Body of pancreas (tissue), 4 donors: ENCODE results near the gene SLC45A3. TPM values are rescaled to one million over a fixed set of nuclear protein-coding genes. Genes with fewer than 3 reads are reported as not detected.

Experiments used
- ATAC-seq: fragments of 150-250 bp; one replicate; pipeline ENCODE4 v1.9.1; 2016
- DNase-seq, 4 donors: peaks; one replicate each; pipeline ENCODE4 v3.0.0-alpha.2; 2019
- H3K27ac ChIP-seq, 4 donors: fragments of 200-600 bp; sonication (generic); 1 replicate in 3 of 4; 2 replicates in 1 of 4; pipeline versions ENCODE4 v1.5.1 to v1.6.1; 2016 to 2019; ENCODE audit warnings: mild to moderate bottlenecking in 1 of 4, mixed read lengths in 1 of 4, moderate library complexity in 1 of 4
- H3K27me3 ChIP-seq, 2 donors: fragments of 200-600 bp; sonication (generic); one replicate each; pipeline ENCODE4 v1.6.0; 2016; ENCODE audit warnings: mild to moderate bottlenecking in 1 of 2
- H3K36me3 ChIP-seq, 2 donors: fragments of 200-600 bp; sonication (generic); replicated peaks in 1 of 2; 2 replicates each; pipeline ENCODE4 v1.5.1; 2016; ENCODE audit warnings: low read depth in 2 of 2; ENCODE audit not compliant: insufficient read depth in 1 of 2
- H3K4me1 ChIP-seq: fragments of 200-600 bp; sonication (generic); one replicate; pipeline ENCODE4 v1.6.0; 2016
- H3K4me3 ChIP-seq, 2 donors: fragments of 200-600 bp; sonication (generic); 1 replicate in 1 of 2; 2 replicates in 1 of 2; pipeline ENCODE4 v1.5.1; 2016 to 2019
- H3K9me3 ChIP-seq, 3 donors: fragments of 200-600 bp; sonication (generic); 1 replicate in 2 of 3; 2 replicates in 1 of 3; pipeline ENCODE4 v1.5.1; 2016
- POLR2A ChIP-seq, 3 donors: fragments of 450-650 bp; IDR thresholded peaks; one replicate each; pipeline ENCODE4 v1.6.1; 2016; ENCODE audit warnings: antibody characterized with exemption in 3 of 3, mild to moderate bottlenecking in 2 of 3
- WGBS, 2 donors: methylation state at CpG; one replicate each; pipeline ENCODE4 v1.1.5; 2017; 5-methylcytosine and 5-hydroxymethylcytosine counted together
- intact Hi-C: fragments of 100-400 bp; cut with DNase I; formaldehyde crosslinking; loops from one replicate; pipeline ENCODE4 v1.15.1; 2023
- total RNA-seq, 2 donors: library from RNA; depleted of rRNA; stranded (reverse); fragments of >200 nt; gene quantifications; one replicate each; pipeline ENCODE4 v1.1.0, GENCODE V29; 2016
- TF ChIP-seq, protein P1 (sequence below), 7 experiments: fragments of 450-650 bp in 4 of 7; fragments of 200-600 bp in 3 of 7; sonication (generic) in 3 of 7; IDR thresholded peaks; one replicate each; pipeline ENCODE4 v1.5.1; 2016 to 2019; ENCODE audit warnings: antibody characterized with exemption in 7 of 7

Gene SLC45A3
- total RNA-seq, 2 donors from 2014 or later, result 1.3 to 1.6 TPM

DNA sequence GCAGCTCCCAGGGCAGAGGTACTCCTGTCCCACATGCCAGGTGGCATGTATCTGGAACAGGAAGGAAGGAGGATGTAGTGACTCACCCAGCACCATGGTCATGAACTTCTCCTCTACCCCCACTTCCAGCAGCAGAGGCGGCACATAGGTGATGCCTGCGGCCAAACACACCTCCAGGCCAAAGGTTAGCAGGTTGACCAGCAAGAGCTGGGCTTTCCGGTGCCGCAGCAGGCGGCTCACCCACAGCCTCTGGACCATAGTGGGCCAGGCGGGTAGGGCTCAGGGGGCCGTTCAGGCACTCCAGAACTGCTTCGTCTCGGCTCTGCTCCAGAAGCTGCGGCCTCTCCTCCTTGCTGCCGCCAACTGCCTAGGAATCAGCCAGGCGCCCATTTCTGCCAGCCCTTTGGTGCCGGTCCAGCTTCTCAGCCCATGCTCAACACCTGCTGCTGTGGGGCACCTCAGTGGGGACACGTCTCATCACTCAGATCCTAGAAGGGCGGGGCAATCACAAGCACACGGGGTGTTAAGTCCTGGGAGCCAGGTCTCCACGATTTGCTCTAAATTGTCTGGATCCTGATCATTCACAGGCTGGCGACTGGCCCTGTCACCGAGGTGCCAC, 15.8 kb downstream of the SLC45A3 start:
- Histone ChIP-seq H3K27ac (peak overlapping the region in 2 of 4 donors; percentile 29 to 49), H3K4me3 (no peak overlapping the region), H3K36me3 (no peaks in the 10 kb centered on the region), H3K9me3 (no peaks in the 10 kb centered on the region), H3K27me3 (no peaks in the 10 kb centered on the region), H3K4me1 (peaks cover 6% of the 10 kb centered on the region)
- DNase-seq (peak in 3 of 4 donors; percentile 27 to 35 (median 30)), ATAC-seq (peak; percentile 6)
- TF ChIP-seq, protein P1, sequence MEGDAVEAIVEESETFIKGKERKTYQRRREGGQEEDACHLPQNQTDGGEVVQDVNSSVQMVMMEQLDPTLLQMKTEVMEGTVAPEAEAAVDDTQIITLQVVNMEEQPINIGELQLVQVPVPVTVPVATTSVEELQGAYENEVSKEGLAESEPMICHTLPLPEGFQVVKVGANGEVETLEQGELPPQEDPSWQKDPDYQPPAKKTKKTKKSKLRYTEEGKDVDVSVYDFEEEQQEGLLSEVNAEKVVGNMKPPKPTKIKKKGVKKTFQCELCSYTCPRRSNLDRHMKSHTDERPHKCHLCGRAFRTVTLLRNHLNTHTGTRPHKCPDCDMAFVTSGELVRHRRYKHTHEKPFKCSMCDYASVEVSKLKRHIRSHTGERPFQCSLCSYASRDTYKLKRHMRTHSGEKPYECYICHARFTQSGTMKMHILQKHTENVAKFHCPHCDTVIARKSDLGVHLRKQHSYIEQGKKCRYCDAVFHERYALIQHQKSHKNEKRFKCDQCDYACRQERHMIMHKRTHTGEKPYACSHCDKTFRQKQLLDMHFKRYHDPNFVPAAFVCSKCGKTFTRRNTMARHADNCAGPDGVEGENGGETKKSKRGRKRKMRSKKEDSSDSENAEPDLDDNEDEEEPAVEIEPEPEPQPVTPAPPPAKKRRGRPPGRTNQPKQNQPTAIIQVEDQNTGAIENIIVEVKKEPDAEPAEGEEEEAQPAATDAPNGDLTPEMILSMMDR (IDR thresholded peaks at IDR 0.05), result no peak
- no peak for TF ChIP-seq POLR2A (IDR thresholded peaks at IDR 0.05)
- intact Hi-C loops, result loop anchor here (5.0 to 10.0 kb wide), 2 partner anchors 38 to 310 kb away; no protein-coding TSS in a partner anchor
- 61% methylated on average over 19 of the region's 19 CpGs; no CpG with 5 or more reads in 1 of the 2 donors for WGBS, 2 donors

DNA sequence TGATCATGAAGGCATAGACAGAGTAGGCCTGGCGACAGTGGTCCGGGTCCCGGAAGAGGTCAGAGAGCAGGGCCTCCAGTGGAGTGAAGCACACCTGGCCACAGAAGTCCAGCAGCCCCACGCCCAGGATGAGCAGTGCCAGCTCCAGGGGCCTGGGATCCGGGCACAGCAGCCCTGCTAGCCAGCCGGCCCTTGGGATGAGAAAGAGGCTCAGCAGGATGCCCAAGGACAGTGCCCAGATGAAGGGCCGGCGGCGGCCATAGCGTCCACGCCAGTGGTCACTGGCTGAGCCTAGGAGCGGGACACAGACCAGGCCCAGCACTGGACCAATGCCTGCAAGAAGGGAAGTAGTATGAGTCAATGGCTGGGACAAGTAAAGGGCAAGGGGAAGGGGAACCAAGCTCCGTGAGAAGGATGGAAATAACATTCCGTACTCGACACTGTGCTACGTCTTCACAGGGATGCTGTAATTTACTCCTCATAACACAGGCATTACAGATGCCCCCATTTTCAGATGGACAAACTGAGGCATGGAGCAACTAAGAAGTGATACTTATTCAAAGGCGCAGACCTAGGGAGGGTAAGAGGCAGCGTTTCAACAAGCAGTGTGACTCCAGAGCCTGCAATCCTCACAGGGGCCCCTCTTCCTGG, 16.9 kb downstream of the SLC45A3 start:
- H3K36me3 ChIP-seq, result no peaks in the 10 kb centered on the region
- H3K4me3 ChIP-seq, result no peak overlapping the region
- intact Hi-C loops, result loop anchor here (5.0 to 10.0 kb wide), 2 partner anchors 39 to 311 kb away; no protein-coding TSS in a partner anchor
- no peaks in the 10 kb centered on the region for H3K9me3 ChIP-seq
- 81 to 89% methylated on average over 14 to 18 of the region's 18 CpGs for WGBS, 2 donors
- H3K4me1 ChIP-seq, result peaks cover 14% of the 10 kb centered on the region
- no peak for ATAC-seq
- DNase-seq, result peak in 1 of 4 donors; percentile 39
- TF ChIP-seq, protein P1 (IDR thresholded peaks at IDR 0.05), result no peak
- TF ChIP-seq POLR2A (IDR thresholded peaks at IDR 0.05), result no peak
- no peaks in the 10 kb centered on the region for H3K27me3 ChIP-seq
- H3K27ac ChIP-seq, result no peak overlapping the region

DNA sequence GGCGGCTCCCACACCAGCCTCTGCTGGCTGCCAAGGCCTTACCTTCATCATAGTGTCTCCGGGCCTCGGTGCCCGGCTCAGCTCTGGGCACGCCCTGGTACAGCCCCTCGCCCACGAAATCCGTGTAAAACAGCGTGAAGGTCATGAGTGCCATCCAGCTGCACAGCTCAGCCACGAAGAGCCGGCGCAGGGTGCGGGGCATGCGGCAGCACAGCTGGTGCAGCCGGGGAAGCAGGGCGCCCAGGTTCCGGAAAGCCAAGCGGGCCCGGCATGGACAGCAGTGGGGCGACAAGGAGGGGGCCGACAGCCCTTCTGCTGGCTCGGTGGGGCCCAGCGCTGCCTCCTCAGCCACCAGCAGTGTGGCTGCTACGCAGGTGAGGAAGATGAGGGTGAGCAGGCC, 17.5 kb downstream of the SLC45A3 start:
- no peak for ATAC-seq
- TF ChIP-seq POLR2A (IDR thresholded peaks at IDR 0.05), result no peak
- TF ChIP-seq, protein P1 (IDR thresholded peaks at IDR 0.05), result no peak
- Histone ChIP-seq H3K36me3 (no peaks in the 10 kb centered on the region), H3K4me1 (peaks cover 14% of the 10 kb centered on the region), H3K27ac (no peak overlapping the region), H3K4me3 (no peak overlapping the region), H3K27me3 (no peaks in the 10 kb centered on the region), H3K9me3 (no peaks in the 10 kb centered on the region)
- intact Hi-C loops, result loop anchor here (5.0 to 10.0 kb wide), 2 partner anchors 40 to 312 kb away; no protein-coding TSS in a partner anchor
- 82 to 87% methylated on average over 6 to 13 of the region's 24 CpGs for WGBS, 2 donors
- DNase-seq, result no peak

DNA sequence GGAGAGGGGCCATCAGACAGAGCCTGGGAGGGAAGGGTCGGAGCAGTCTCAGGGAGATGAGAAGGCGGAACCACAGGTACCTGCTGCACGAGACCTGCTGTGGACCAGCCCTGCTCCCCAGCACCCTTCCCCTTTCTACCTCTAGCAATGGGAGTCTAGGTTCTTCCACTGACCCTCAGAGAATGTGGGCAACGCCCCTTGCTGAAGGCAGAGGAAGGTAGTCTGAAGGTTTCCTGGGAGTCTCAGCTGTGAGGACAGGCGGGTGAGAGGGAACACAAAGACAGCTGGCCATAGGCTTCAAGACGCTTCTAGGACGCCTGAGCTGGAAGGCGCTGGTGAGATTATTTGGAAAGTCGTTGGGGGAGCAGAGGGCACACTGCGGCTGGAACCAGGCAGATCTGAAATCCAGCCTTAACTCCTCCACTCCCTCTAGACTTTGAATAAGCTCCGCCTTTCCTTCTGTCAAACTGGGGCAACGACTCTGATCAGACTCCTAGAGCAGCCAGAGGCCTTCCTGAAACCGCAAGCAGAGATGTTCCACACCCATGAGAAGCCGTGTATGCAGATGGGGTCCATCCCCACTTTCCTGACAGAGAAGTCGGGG, 18.1 kb downstream of the SLC45A3 start:
- ATAC-seq, result no peak
- DNase-seq, result no peak
- TF ChIP-seq POLR2A (IDR thresholded peaks at IDR 0.05), result no peak
- TF ChIP-seq, protein P1 (IDR thresholded peaks at IDR 0.05), result no peak
- H3K36me3 ChIP-seq, result no peaks in the 10 kb centered on the region
- no peaks in the 10 kb centered on the region for H3K27me3 ChIP-seq
- H3K4me3 ChIP-seq, result no peak overlapping the region
- H3K27ac ChIP-seq, result no peak overlapping the region
- peaks cover 14% of the 10 kb centered on the region for H3K4me1 ChIP-seq
- WGBS, 2 donors, result 79 to 95% methylated on average over 4 to 15 of the region's 15 CpGs
- no peaks in the 10 kb centered on the region for H3K9me3 ChIP-seq
- intact Hi-C loops, result loop anchor here (5.0 to 10.0 kb wide), 2 partner anchors 40 to 313 kb away; no protein-coding TSS in a partner anchor
